Adrenal gland (tissue), 5 donors: ENCODE measurements around the gene MYO1B.

ENCODE experiments used
- POLR2A ChIP-seq, 2 donors: fragments of 450-650 bp; IDR thresholded peaks; one replicate each; pipeline ENCODE4 v1.6.1; 2017; ENCODE audit warnings: antibody characterized with exemption in 2 of 2, mild to moderate bottlenecking in 2 of 2, moderate library complexity in 1 of 2
- TF ChIP-seq, protein P1 (sequence below), 6 experiments: fragments of 450-650 bp in 4 of 6; fragments of 200-600 bp in 2 of 6; sonication (generic) in 1 of 6; IDR thresholded peaks; 1 replicate in 5 of 6; 2 replicates in 1 of 6; pipeline versions ENCODE4 v1.5.1 to v1.8.0; 2016 to 2021; ENCODE audit warnings: antibody characterized with exemption in 6 of 6, mild to moderate bottlenecking in 2 of 6, moderate library complexity in 1 of 6
- donor health status: DM: no; HTN: no; CAD: no.

GRCh38 chr2:191304939-191305875 is 60.0 kb downstream of the MYO1B start:
- TF ChIP-seq POLR2A (IDR thresholded peaks at IDR 0.05) = no peak
- TF ChIP-seq, protein P1, sequence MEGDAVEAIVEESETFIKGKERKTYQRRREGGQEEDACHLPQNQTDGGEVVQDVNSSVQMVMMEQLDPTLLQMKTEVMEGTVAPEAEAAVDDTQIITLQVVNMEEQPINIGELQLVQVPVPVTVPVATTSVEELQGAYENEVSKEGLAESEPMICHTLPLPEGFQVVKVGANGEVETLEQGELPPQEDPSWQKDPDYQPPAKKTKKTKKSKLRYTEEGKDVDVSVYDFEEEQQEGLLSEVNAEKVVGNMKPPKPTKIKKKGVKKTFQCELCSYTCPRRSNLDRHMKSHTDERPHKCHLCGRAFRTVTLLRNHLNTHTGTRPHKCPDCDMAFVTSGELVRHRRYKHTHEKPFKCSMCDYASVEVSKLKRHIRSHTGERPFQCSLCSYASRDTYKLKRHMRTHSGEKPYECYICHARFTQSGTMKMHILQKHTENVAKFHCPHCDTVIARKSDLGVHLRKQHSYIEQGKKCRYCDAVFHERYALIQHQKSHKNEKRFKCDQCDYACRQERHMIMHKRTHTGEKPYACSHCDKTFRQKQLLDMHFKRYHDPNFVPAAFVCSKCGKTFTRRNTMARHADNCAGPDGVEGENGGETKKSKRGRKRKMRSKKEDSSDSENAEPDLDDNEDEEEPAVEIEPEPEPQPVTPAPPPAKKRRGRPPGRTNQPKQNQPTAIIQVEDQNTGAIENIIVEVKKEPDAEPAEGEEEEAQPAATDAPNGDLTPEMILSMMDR (IDR thresholded peaks at IDR 0.05) = no peak
